Cortex of kidney (tissue), 1 donor: ENCODE measurements around the gene DNAH11.

Experiments
- DNase-seq: peaks from one replicate; lab custom pipeline; 2025; lab: John Stamatoyannopoulos, UW

The DNAH11 gene

GRCh38 chr7:21548491-21548890 is 5.7 kb downstream of the DNAH11 start:
- DNase-seq, result no peak

GRCh38 chr7:21550076-21550475 is 7.2 kb downstream of the DNAH11 start:
- DNase-seq, result no peak

GRCh38 chr7:21550821-21551531 is 8.1 kb downstream of the DNAH11 start:
- DNase-seq, result no peak

GRCh38 chr7:21562385-21562784 is 19.5 kb downstream of the DNAH11 start:
- no peak for DNase-seq

GRCh38 chr7:21565614-21566013 is 22.8 kb downstream of the DNAH11 start:
- no peak for DNase-seq

- DNase-seq, result no peak
Measured at GRCh38 chr7:21566094-21566493, 23.3 kb downstream of the DNAH11 start.

GRCh38 chr7:21568762-21569161 is 25.9 kb downstream of the DNAH11 start:
- DNase-seq, result no peak

- DNase-seq, result no peak
Measured at GRCh38 chr7:21572331-21573313, 29.8 kb downstream of the DNAH11 start.

- DNase-seq, result no peak
Measured at GRCh38 chr7:21579341-21580072, 36.7 kb downstream of the DNAH11 start.

GRCh38 chr7:21580073-21580521 is 37.3 kb downstream of the DNAH11 start:
- no peak for DNase-seq

GRCh38 chr7:21585070-21585724 is 42.4 kb downstream of the DNAH11 start:
- no peak for DNase-seq

GRCh38 chr7:21587139-21587784 is 44.4 kb downstream of the DNAH11 start:
- DNase-seq, result no peak

GRCh38 chr7:21596801-21597200 is 54.0 kb downstream of the DNAH11 start:
- no peak for DNase-seq

GRCh38 chr7:21603462-21603861 is 60.6 kb downstream of the DNAH11 start:
- no peak for DNase-seq

GRCh38 chr7:21603972-21604749 is 61.3 kb downstream of the DNAH11 start:
- DNase-seq, result no peak

GRCh38 chr7:21605008-21605585 is 62.3 kb downstream of the DNAH11 start:
- no peak for DNase-seq

- DNase-seq, result no peak
Measured at GRCh38 chr7:21608465-21608864, 65.6 kb downstream of the DNAH11 start.

- no peak for DNase-seq
Measured at GRCh38 chr7:21611129-21611528, 68.3 kb downstream of the DNAH11 start.

GRCh38 chr7:21616091-21616490 is 73.3 kb downstream of the DNAH11 start:
- DNase-seq, result no peak

- no peak for DNase-seq
Measured at GRCh38 chr7:21616796-21617436, 74.1 kb downstream of the DNAH11 start.
